ENCODE measurements around the gene PHEX.

The PHEX gene

DNA sequence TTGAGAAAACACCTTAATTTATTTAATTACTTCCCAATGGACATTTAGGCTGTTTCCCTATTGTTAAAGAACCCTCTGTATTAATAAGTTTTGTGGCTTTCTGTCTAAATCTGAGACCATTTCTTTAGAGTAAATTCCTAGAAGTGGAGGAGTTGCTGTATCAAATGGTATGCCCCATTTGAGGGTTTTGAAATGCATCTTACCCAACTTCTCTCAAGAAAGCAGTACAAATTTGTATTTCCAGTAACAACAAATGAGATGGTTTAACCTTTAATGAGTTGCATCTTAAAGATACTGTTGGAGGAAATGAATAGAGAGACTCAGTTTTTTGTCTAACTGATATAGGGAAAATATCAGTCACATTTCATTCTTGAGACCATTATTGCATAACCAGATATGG is 170.1 kb downstream of the PHEX start:
- no peaks in the 10 kb centered on the region for H3K4me1 ChIP-seq (ENCODE audit: control insufficient read depth, low read length)
- no peaks in the 10 kb centered on the region for H3K27me3 ChIP-seq (ENCODE audit: control insufficient read depth, low read length)
- no peaks in the 10 kb centered on the region for H3F3A ChIP-seq (ENCODE audit: control insufficient read depth, insufficient read depth)
- H3K4me3 ChIP-seq (ENCODE audit: low read length): no peak overlapping the region
- no peaks in the 10 kb centered on the region for H4K20me1 ChIP-seq (ENCODE audit: control insufficient read depth, insufficient read depth, low read depth, low read length)
- H3K9me3 ChIP-seq (ENCODE audit: control insufficient read depth, insufficient read depth, low read length): no peaks in the 10 kb centered on the region
- no peaks in the 10 kb centered on the region for H3K79me2 ChIP-seq (ENCODE audit: control insufficient read depth, low read length)
- TF ChIP-seq, protein P1, sequence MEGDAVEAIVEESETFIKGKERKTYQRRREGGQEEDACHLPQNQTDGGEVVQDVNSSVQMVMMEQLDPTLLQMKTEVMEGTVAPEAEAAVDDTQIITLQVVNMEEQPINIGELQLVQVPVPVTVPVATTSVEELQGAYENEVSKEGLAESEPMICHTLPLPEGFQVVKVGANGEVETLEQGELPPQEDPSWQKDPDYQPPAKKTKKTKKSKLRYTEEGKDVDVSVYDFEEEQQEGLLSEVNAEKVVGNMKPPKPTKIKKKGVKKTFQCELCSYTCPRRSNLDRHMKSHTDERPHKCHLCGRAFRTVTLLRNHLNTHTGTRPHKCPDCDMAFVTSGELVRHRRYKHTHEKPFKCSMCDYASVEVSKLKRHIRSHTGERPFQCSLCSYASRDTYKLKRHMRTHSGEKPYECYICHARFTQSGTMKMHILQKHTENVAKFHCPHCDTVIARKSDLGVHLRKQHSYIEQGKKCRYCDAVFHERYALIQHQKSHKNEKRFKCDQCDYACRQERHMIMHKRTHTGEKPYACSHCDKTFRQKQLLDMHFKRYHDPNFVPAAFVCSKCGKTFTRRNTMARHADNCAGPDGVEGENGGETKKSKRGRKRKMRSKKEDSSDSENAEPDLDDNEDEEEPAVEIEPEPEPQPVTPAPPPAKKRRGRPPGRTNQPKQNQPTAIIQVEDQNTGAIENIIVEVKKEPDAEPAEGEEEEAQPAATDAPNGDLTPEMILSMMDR (IDR thresholded peaks at IDR 0.05; ENCODE audit: low read depth, low read length, poor library complexity, severe bottlenecking): no peak
- TF ChIP-seq EZH2phosphoT487 (IDR thresholded peaks at IDR 0.05; ENCODE audit: borderline replicate concordance, low read length): no peak
- no peaks in the 10 kb centered on the region for H3K9me2 ChIP-seq (replicated peaks; ENCODE audit: control insufficient read depth, low read length)
- H3K36me3 ChIP-seq (ENCODE audit: control insufficient read depth, low read length): no peaks in the 10 kb centered on the region
- no peak overlapping the region for H3K27ac ChIP-seq (ENCODE audit: low read depth, low read length)
- no peak overlapping the region for H3K4me2 ChIP-seq (ENCODE audit: low read length)

DNA sequence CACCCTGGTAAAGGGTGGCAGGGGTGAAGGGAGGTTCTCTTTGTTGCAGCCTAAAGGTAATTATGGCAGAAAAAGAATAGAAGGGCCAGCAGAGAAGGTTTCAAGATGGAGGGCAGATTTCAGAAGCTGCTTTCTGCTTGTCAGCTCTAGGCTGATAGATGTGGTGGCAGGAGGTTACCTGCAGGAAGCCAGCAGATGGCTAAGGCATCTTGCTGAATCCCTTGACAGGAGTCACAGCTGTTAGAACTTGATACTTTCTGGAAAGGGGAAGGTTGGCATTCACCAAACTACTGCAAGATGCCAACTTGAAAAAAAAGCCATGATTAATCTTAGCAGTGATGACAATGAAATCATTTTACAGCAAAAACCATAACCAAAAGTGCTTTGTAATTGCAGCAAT is 171.1 kb downstream of the PHEX start:
- Histone ChIP-seq H3K9me2 (replicated peaks; ENCODE audit: control insufficient read depth, low read length) (no peaks in the 10 kb centered on the region), H3K79me2 (ENCODE audit: control insufficient read depth, low read length) (no peaks in the 10 kb centered on the region), H3K36me3 (ENCODE audit: control insufficient read depth, low read length) (no peaks in the 10 kb centered on the region), H3F3A (ENCODE audit: control insufficient read depth, insufficient read depth) (no peaks in the 10 kb centered on the region), H3K9me3 (ENCODE audit: control insufficient read depth, insufficient read depth, low read length) (no peaks in the 10 kb centered on the region), H3K4me1 (ENCODE audit: control insufficient read depth, low read length) (no peaks in the 10 kb centered on the region), H3K4me2 (ENCODE audit: low read length) (no peak overlapping the region), H3K4me3 (ENCODE audit: low read length) (no peak overlapping the region), H3K27ac (ENCODE audit: low read depth, low read length) (no peak overlapping the region), H4K20me1 (ENCODE audit: control insufficient read depth, insufficient read depth, low read depth, low read length) (no peaks in the 10 kb centered on the region), H3K27me3 (ENCODE audit: control insufficient read depth, low read length) (no peaks in the 10 kb centered on the region)
- TF ChIP-seq, protein P1 (IDR thresholded peaks at IDR 0.05; ENCODE audit: low read depth, low read length, poor library complexity, severe bottlenecking): no peak
- no peak for TF ChIP-seq EZH2phosphoT487 (IDR thresholded peaks at IDR 0.05; ENCODE audit: borderline replicate concordance, low read length)

DNA sequence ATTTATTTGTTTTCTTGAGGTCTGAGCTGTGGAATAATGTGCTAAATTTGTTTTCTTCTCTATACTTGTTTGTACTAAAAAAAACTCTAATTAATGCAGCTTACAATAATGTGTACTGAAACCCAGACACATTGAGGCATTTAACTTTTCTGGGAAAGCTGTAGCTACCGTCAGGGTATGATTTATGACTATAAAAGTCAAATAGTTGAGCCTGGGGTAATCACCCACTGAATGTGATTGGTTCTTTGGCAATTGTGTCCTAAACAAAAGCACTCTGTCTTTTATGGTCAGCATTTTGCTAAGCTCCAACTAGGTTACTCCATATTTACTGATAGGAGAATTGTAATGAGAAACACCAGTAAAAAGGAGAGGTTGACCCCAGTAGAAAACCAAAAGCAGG is 174.7 kb downstream of the PHEX start:
- no peak for TF ChIP-seq EZH2phosphoT487 (IDR thresholded peaks at IDR 0.05; ENCODE audit: borderline replicate concordance, low read length)
- TF ChIP-seq, protein P1 (IDR thresholded peaks at IDR 0.05; ENCODE audit: low read depth, low read length, poor library complexity, severe bottlenecking): no peak
- Histone ChIP-seq H3K79me2 (ENCODE audit: control insufficient read depth, low read length) (no peaks in the 10 kb centered on the region), H3K9me3 (ENCODE audit: control insufficient read depth, insufficient read depth, low read length) (no peaks in the 10 kb centered on the region)

GRCh38 chrX:22220941-22221340 is 188.8 kb downstream of the PHEX start:
- no peak overlapping the region for H3K27ac ChIP-seq (ENCODE audit: low read depth, low read length)
- H3K9me2 ChIP-seq (replicated peaks; ENCODE audit: control insufficient read depth, low read length): no peaks in the 10 kb centered on the region
- no peaks in the 10 kb centered on the region for H3K27me3 ChIP-seq (ENCODE audit: control insufficient read depth, low read length)
- H3K4me1 ChIP-seq (ENCODE audit: control insufficient read depth, low read length): no peaks in the 10 kb centered on the region
- no peaks in the 10 kb centered on the region for H4K20me1 ChIP-seq (ENCODE audit: control insufficient read depth, insufficient read depth, low read depth, low read length)
- H3F3A ChIP-seq (ENCODE audit: control insufficient read depth, insufficient read depth): no peaks in the 10 kb centered on the region
- no peaks in the 10 kb centered on the region for H3K9me3 ChIP-seq (ENCODE audit: control insufficient read depth, insufficient read depth, low read length)
- H3K4me2 ChIP-seq (ENCODE audit: low read length): no peak overlapping the region
- TF ChIP-seq, protein P1 (IDR thresholded peaks at IDR 0.05; ENCODE audit: low read depth, low read length, poor library complexity, severe bottlenecking): no peak
- no peak for TF ChIP-seq EZH2phosphoT487 (IDR thresholded peaks at IDR 0.05; ENCODE audit: borderline replicate concordance, low read length)
- no peaks in the 10 kb centered on the region for H3K79me2 ChIP-seq (ENCODE audit: control insufficient read depth, low read length)
- no peaks in the 10 kb centered on the region for H3K36me3 ChIP-seq (ENCODE audit: control insufficient read depth, low read length)
- no peak overlapping the region for H3K4me3 ChIP-seq (ENCODE audit: low read length)

More for the DNA sequence above, 174.7 kb downstream of the PHEX start:
- Histone ChIP-seq H3F3A (ENCODE audit: control insufficient read depth, insufficient read depth) (no peaks in the 10 kb centered on the region), H3K27me3 (ENCODE audit: control insufficient read depth, low read length) (no peaks in the 10 kb centered on the region), H3K27ac (ENCODE audit: low read depth, low read length) (no peak overlapping the region), H3K36me3 (ENCODE audit: control insufficient read depth, low read length) (no peaks in the 10 kb centered on the region), H4K20me1 (ENCODE audit: control insufficient read depth, insufficient read depth, low read depth, low read length) (no peaks in the 10 kb centered on the region), H3K4me2 (ENCODE audit: low read length) (no peak overlapping the region), H3K9me2 (replicated peaks; ENCODE audit: control insufficient read depth, low read length) (no peaks in the 10 kb centered on the region), H3K4me1 (ENCODE audit: control insufficient read depth, low read length) (no peaks in the 10 kb centered on the region), H3K4me3 (ENCODE audit: low read length) (no peak overlapping the region)
